ENCODE data around the gene RPS27L.
A peak's percentile ranks its signal among the peaks of the same experiment; 100 is the strongest.

RPS27L gene

DNA sequence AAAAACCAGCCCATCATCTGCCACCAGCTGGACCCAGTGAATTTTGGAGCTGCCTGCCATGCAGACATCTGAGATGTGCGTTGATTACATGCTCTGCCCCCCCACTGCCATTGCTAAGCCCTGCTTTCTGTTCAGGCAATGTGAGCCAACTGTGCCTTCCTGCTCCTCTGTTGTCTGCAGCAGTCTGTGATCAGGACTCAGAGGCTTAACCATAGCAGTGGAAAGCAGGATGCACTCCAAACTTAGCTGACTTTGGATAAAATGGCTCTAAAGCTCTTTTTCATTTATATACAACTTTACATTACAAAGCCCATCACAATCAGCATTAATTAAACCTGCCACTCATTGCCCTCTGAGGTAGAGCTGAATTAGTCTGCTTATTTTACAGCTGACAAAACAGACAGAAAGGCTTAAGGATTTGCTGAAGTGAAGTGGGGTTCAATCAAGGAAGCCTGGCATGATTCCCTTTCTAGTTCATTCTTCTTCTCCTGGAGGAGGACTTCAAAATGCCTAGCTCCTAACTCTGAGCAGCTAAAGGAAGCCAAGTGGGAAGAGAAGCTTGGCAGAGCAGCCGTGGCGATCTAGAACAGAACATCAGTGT, 15.7 kb upstream of the RPS27L start:
- Histone ChIP-seq H3K79me2 (ENCODE audit: low read length) (no peaks in the 10 kb centered on the region), H3K4me3 (ENCODE audit: low read length) (no peak overlapping the region), H3K27me3 (replicated peaks; ENCODE audit: insufficient read depth, low read length) (no peaks in the 10 kb centered on the region), H2AFZ (ENCODE audit: low read length) (no peak overlapping the region), H3F3A (ENCODE audit: insufficient read depth, low read length) (no peaks in the 10 kb centered on the region), H3K9me3 (replicated peaks; ENCODE audit: insufficient read depth, low read length) (no peaks in the 10 kb centered on the region), H3K9me2 (replicated peaks; ENCODE audit: insufficient read depth, low read length) (no peaks in the 10 kb centered on the region), H3K27ac (ENCODE audit: low read length) (no peak overlapping the region), H3K36me3 (replicated peaks; ENCODE audit: insufficient read depth, low read length) (no peaks in the 10 kb centered on the region), H3K4me1 (ENCODE audit: low read length) (0 out of 2 replicates have a peak, but pooled peaks cover 7% of the 10 kb centered on the region), H3K9ac (ENCODE audit: low read length) (no peak overlapping the region), H3K4me2 (ENCODE audit: low read depth, low read length) (no peak overlapping the region), H4K20me1 (ENCODE audit: insufficient read depth, low read length) (no peaks in the 10 kb centered on the region)
- DNase-seq, result no peak
- TF ChIP-seq EZH2phosphoT487 (IDR thresholded peaks at IDR 0.05; ENCODE audit: low read length) (no peak), EZH2 (optimal IDR thresholded peaks at IDR 0.05; ENCODE audit: low read depth, low read length) (no peak)
- TF ChIP-seq, protein P1, sequence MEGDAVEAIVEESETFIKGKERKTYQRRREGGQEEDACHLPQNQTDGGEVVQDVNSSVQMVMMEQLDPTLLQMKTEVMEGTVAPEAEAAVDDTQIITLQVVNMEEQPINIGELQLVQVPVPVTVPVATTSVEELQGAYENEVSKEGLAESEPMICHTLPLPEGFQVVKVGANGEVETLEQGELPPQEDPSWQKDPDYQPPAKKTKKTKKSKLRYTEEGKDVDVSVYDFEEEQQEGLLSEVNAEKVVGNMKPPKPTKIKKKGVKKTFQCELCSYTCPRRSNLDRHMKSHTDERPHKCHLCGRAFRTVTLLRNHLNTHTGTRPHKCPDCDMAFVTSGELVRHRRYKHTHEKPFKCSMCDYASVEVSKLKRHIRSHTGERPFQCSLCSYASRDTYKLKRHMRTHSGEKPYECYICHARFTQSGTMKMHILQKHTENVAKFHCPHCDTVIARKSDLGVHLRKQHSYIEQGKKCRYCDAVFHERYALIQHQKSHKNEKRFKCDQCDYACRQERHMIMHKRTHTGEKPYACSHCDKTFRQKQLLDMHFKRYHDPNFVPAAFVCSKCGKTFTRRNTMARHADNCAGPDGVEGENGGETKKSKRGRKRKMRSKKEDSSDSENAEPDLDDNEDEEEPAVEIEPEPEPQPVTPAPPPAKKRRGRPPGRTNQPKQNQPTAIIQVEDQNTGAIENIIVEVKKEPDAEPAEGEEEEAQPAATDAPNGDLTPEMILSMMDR (IDR thresholded peaks at IDR 0.05; ENCODE audit: low read length), result no peak

DNA sequence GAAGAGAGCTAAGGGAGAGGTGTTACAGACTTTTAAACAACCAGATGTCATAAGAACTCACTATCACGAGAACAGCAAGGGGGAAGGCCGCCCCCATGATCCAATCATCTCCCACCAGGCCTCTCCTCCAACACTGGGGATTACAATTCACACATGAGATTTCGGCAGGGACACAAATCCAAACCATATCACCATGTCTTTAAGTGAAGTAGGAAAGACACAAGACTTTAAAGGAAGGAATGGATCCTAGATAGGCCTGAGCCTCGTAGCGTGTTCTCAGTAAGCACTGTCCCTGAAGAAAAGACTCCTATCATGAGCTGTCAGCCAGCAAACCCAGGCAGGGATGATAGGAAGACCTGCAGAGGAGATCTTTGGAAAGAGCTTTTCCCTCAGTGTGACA, 15.1 kb upstream of the RPS27L start:
- no peaks in the 10 kb centered on the region for H3K27me3 ChIP-seq (replicated peaks; ENCODE audit: insufficient read depth, low read length)
- no peak overlapping the region for H3K27ac ChIP-seq (ENCODE audit: low read length)
- no peak overlapping the region for H3K9ac ChIP-seq (ENCODE audit: low read length)
- TF ChIP-seq EZH2phosphoT487 (IDR thresholded peaks at IDR 0.05; ENCODE audit: low read length), result no peak
- no peak for TF ChIP-seq EZH2 (optimal IDR thresholded peaks at IDR 0.05; ENCODE audit: low read depth, low read length)
- H3K36me3 ChIP-seq (replicated peaks; ENCODE audit: insufficient read depth, low read length), result no peaks in the 10 kb centered on the region
- no peak overlapping the region for H3K4me2 ChIP-seq (ENCODE audit: low read depth, low read length)
- no peaks in the 10 kb centered on the region for H3F3A ChIP-seq (ENCODE audit: insufficient read depth, low read length)
- no peaks in the 10 kb centered on the region for H4K20me1 ChIP-seq (ENCODE audit: insufficient read depth, low read length)
- H3K9me3 ChIP-seq (replicated peaks; ENCODE audit: insufficient read depth, low read length), result no peaks in the 10 kb centered on the region
- H3K4me1 ChIP-seq (ENCODE audit: low read length), result 0 out of 2 replicates have a peak, but pooled peaks cover 4% of the 10 kb centered on the region
- no peaks in the 10 kb centered on the region for H3K9me2 ChIP-seq (replicated peaks; ENCODE audit: insufficient read depth, low read length)
- H2AFZ ChIP-seq (ENCODE audit: low read length), result no peak overlapping the region
- no peaks in the 10 kb centered on the region for H3K79me2 ChIP-seq (ENCODE audit: low read length)
- no peak for DNase-seq
- no peak overlapping the region for H3K4me3 ChIP-seq (ENCODE audit: low read length)

- Histone ChIP-seq H3K4me2 (ENCODE audit: low read depth, low read length) (no peak overlapping the region), H3F3A (ENCODE audit: insufficient read depth, low read length) (no peaks in the 10 kb centered on the region), H3K36me3 (replicated peaks; ENCODE audit: insufficient read depth, low read length) (no peaks in the 10 kb centered on the region), H3K27me3 (replicated peaks; ENCODE audit: insufficient read depth, low read length) (no peaks in the 10 kb centered on the region), H3K9ac (ENCODE audit: low read length) (no peak overlapping the region), H4K20me1 (ENCODE audit: insufficient read depth, low read length) (no peaks in the 10 kb centered on the region), H2AFZ (ENCODE audit: low read length) (no peak overlapping the region), H3K4me3 (ENCODE audit: low read length) (no peak overlapping the region), H3K9me3 (replicated peaks; ENCODE audit: insufficient read depth, low read length) (no peaks in the 10 kb centered on the region), H3K9me2 (replicated peaks; ENCODE audit: insufficient read depth, low read length) (no peaks in the 10 kb centered on the region), H3K4me1 (ENCODE audit: low read length) (no peaks in the 10 kb centered on the region), H3K27ac (ENCODE audit: low read length) (no peak overlapping the region), H3K79me2 (ENCODE audit: low read length) (no peaks in the 10 kb centered on the region)
- TF ChIP-seq EZH2phosphoT487 (IDR thresholded peaks at IDR 0.05; ENCODE audit: low read length) (no peak), EZH2 (optimal IDR thresholded peaks at IDR 0.05; ENCODE audit: low read depth, low read length) (no peak)
- TF ChIP-seq, protein P1 (IDR thresholded peaks at IDR 0.05; ENCODE audit: low read length), result no peak
- DNase-seq, result no peak
Measured at GRCh38 chr15:63169788-63170187, 12.5 kb upstream of the RPS27L start.

- no peaks in the 10 kb centered on the region for H3K27me3 ChIP-seq (replicated peaks; ENCODE audit: insufficient read depth, low read length)
- TF ChIP-seq, protein P1 (IDR thresholded peaks at IDR 0.05; ENCODE audit: low read length), result peak; percentile 24; the same call in 1 of the 2 replicates
- TF ChIP-seq EZH2 (optimal IDR thresholded peaks at IDR 0.05; ENCODE audit: low read depth, low read length), result no peak
- no peak overlapping the region for H3K4me3 ChIP-seq (ENCODE audit: low read length)
- H3K4me2 ChIP-seq (ENCODE audit: low read depth, low read length), result no peak overlapping the region
- H3K4me1 ChIP-seq (ENCODE audit: low read length), result no peaks in the 10 kb centered on the region
- no peaks in the 10 kb centered on the region for H3K79me2 ChIP-seq (ENCODE audit: low read length)
- no peaks in the 10 kb centered on the region for H4K20me1 ChIP-seq (ENCODE audit: insufficient read depth, low read length)
- no peaks in the 10 kb centered on the region for H3F3A ChIP-seq (ENCODE audit: insufficient read depth, low read length)
- no peak overlapping the region for H2AFZ ChIP-seq (ENCODE audit: low read length)
- H3K9ac ChIP-seq (ENCODE audit: low read length), result no peak overlapping the region
- H3K27ac ChIP-seq (ENCODE audit: low read length), result no peak overlapping the region
- H3K36me3 ChIP-seq (replicated peaks; ENCODE audit: insufficient read depth, low read length), result no peaks in the 10 kb centered on the region
- no peaks in the 10 kb centered on the region for H3K9me3 ChIP-seq (replicated peaks; ENCODE audit: insufficient read depth, low read length)
- DNase-seq, result peak; percentile 18
- H3K9me2 ChIP-seq (replicated peaks; ENCODE audit: insufficient read depth, low read length), result no peaks in the 10 kb centered on the region
Measured at GRCh38 chr15:63166219-63166618, 8.9 kb upstream of the RPS27L start.

Data from MM.1S (cell line).